ENCODE results near the gene PHF19.

PHF19 gene

DNA sequence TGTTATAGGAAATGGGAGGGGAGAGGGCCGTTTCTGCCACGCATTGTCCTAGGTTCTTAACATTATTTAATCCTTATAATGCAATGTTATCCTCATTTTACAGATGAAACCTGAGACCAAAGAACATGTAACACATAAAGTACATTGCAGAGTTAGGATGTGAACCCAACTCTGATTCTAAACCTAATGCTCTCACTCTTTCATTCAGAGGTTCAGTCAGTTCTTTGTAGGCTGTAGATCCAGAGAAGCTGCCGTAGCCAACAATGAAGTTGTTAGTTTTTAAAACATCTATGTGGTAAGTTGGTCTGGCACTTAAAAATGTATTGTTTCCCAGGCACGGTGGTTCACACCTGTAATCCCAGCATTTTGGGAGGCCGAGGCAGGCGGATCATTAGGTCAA is 23.8 kb downstream of the PHF19 start:
- H3K36me3 ChIP-seq (ENCODE audit: low read length) = no peaks in the 10 kb centered on the region
- peaks cover 24% of the 10 kb centered on the region; the same call in 1 of the 2 replicates for H3F3A ChIP-seq (ENCODE audit: insufficient read depth)
- no peaks in the 10 kb centered on the region for H3K79me2 ChIP-seq (ENCODE audit: insufficient read depth, low read length)
- no peak overlapping the region for H3K4me3 ChIP-seq (ENCODE audit: insufficient read depth, low read length, poor library complexity, severe bottlenecking)
- no peaks in the 10 kb centered on the region for H3K9me3 ChIP-seq (ENCODE audit: insufficient read depth, low read length)
- no peak overlapping the region for H3K27ac ChIP-seq (ENCODE audit: low read depth, low read length)
- H3K27me3 ChIP-seq (ENCODE audit: low read length) = no peaks in the 10 kb centered on the region
- TF ChIP-seq EZH2phosphoT487 (conservative IDR thresholded peaks at IDR 0.05; ENCODE audit: low read length) = no peak
- H3K9me2 ChIP-seq (replicated peaks; ENCODE audit: insufficient read depth, low read length) = no peaks in the 10 kb centered on the region
- no peak overlapping the region for H3K4me2 ChIP-seq (ENCODE audit: low read depth, low read length, poor library complexity, severe bottlenecking)
- H4K20me1 ChIP-seq (ENCODE audit: low read depth, low read length) = no peaks in the 10 kb centered on the region
- no peak overlapping the region for H3K9ac ChIP-seq (ENCODE audit: low read length)
- no peak overlapping the region for H2AFZ ChIP-seq (ENCODE audit: low read depth, low read length, severe bottlenecking)

DNA sequence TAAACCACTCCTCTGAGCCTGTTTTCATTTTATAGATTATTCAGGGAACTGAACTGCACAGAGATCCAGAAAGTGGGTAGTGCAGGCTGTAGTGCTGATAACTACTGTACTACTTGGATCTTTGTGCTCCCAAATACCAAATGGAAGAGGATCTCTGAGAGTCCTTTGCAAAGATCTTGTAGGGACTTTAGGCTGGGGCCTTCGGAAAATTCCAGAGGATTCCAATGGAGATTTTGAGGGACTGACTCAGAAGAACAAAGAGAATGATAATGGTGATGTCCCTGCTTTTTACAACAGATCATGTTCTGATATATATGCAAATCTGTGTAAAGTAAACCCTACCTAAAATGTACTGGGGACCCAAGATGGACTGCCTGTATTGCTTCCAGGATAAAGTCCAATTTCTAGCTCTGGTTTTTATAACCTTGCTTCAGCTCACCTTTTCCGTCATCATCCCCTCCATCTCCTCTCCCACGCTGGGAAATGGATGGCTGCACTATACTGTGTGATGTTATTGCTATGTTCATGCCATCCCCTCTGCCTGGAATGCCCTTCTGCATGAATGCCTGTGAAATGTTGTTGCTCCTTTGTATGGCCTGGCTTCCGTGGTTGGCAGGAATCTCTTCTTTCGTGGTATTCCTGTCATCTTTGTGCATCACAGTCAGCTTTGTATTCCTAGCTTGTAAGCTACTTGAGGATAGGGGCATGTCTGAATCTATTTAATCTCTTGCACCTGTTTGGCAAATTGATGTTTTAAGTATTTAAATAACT is 24.6 kb downstream of the PHF19 start:
- H3K9me3 ChIP-seq (ENCODE audit: insufficient read depth, low read length) = no peaks in the 10 kb centered on the region
- H2AFZ ChIP-seq (ENCODE audit: low read depth, low read length, severe bottlenecking) = no peak overlapping the region
- no peak overlapping the region for H3K9ac ChIP-seq (ENCODE audit: low read length)
- no peaks in the 10 kb centered on the region for H3K9me2 ChIP-seq (replicated peaks; ENCODE audit: insufficient read depth, low read length)
- no peaks in the 10 kb centered on the region for H3K36me3 ChIP-seq (ENCODE audit: low read length)
- no peaks in the 10 kb centered on the region for H3K27me3 ChIP-seq (ENCODE audit: low read length)
- H3K27ac ChIP-seq (ENCODE audit: low read depth, low read length) = no peak overlapping the region
- TF ChIP-seq EZH2phosphoT487 (conservative IDR thresholded peaks at IDR 0.05; ENCODE audit: low read length) = no peak
- TF ChIP-seq, protein P1, sequence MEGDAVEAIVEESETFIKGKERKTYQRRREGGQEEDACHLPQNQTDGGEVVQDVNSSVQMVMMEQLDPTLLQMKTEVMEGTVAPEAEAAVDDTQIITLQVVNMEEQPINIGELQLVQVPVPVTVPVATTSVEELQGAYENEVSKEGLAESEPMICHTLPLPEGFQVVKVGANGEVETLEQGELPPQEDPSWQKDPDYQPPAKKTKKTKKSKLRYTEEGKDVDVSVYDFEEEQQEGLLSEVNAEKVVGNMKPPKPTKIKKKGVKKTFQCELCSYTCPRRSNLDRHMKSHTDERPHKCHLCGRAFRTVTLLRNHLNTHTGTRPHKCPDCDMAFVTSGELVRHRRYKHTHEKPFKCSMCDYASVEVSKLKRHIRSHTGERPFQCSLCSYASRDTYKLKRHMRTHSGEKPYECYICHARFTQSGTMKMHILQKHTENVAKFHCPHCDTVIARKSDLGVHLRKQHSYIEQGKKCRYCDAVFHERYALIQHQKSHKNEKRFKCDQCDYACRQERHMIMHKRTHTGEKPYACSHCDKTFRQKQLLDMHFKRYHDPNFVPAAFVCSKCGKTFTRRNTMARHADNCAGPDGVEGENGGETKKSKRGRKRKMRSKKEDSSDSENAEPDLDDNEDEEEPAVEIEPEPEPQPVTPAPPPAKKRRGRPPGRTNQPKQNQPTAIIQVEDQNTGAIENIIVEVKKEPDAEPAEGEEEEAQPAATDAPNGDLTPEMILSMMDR (IDR thresholded peaks at IDR 0.05; ENCODE audit: insufficient read depth, low read length, poor library complexity, severe bottlenecking) = no peak
- no peaks in the 10 kb centered on the region for H4K20me1 ChIP-seq (ENCODE audit: low read depth, low read length)
- H3K4me2 ChIP-seq (ENCODE audit: low read depth, low read length, poor library complexity, severe bottlenecking) = no peak overlapping the region
- no peak overlapping the region for H3K4me3 ChIP-seq (ENCODE audit: insufficient read depth, low read length, poor library complexity, severe bottlenecking)
- peaks cover 24% of the 10 kb centered on the region; the same call in 1 of the 2 replicates for H3F3A ChIP-seq (ENCODE audit: insufficient read depth)
- no peaks in the 10 kb centered on the region for H3K79me2 ChIP-seq (ENCODE audit: insufficient read depth, low read length)

DNA sequence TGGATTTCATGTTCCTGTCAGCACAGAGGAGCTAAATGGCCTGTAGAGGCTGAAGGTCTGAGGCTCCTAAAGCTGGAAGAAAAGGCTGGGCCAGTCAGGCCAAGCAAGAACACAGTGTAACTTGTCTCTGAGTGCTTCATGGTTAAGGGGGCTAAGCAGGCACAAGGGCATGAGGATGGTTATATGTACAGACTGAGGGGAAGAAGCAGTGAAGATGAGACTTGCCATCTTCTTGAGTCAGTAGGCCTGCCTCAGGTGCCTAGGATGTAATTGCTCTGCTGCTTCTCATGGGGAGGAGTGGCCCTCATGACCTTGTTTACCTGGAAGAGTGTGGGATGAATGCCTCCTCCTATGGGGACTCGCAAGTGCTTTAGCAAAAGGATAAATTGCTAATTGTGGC is 25.5 kb downstream of the PHF19 start:
- Histone ChIP-seq H3K9me3 (ENCODE audit: insufficient read depth, low read length) (no peaks in the 10 kb centered on the region), H3K9ac (ENCODE audit: low read length) (no peak overlapping the region), H3K4me3 (ENCODE audit: insufficient read depth, low read length, poor library complexity, severe bottlenecking) (no peak overlapping the region), H3K4me2 (ENCODE audit: low read depth, low read length, poor library complexity, severe bottlenecking) (no peak overlapping the region), H3K9me2 (replicated peaks; ENCODE audit: insufficient read depth, low read length) (no peaks in the 10 kb centered on the region), H3K36me3 (ENCODE audit: low read length) (no peaks in the 10 kb centered on the region), H3F3A (ENCODE audit: insufficient read depth) (peaks cover 24% of the 10 kb centered on the region; the same call in 1 of the 2 replicates), H2AFZ (ENCODE audit: low read depth, low read length, severe bottlenecking) (no peak overlapping the region), H3K79me2 (ENCODE audit: insufficient read depth, low read length) (no peaks in the 10 kb centered on the region), H3K27ac (ENCODE audit: low read depth, low read length) (no peak overlapping the region), H4K20me1 (ENCODE audit: low read depth, low read length) (no peaks in the 10 kb centered on the region), H3K27me3 (ENCODE audit: low read length) (no peaks in the 10 kb centered on the region)
- TF ChIP-seq, protein P1 (IDR thresholded peaks at IDR 0.05; ENCODE audit: insufficient read depth, low read length, poor library complexity, severe bottlenecking) = no peak
- no peak for TF ChIP-seq EZH2phosphoT487 (conservative IDR thresholded peaks at IDR 0.05; ENCODE audit: low read length)

DNA sequence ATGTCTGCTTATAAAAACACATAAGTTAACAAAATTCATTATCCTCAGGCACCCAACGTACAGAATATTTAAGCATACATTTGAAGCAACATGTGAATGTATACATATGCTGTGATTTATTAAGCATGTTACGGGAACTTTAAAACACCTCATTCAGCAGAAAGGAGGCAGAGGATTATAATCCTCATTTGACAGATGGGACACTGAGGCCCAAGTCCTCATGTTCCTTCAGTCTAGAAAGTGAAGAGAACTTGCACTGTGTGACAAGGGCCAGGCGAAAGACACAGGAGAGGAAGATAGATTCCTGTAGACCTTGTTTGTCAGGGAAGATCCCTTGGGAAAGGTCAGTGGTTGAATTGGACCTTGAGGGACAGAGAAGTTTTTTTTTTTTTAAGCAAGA is 26.7 kb downstream of the PHF19 start:
- Histone ChIP-seq H3K4me3 (ENCODE audit: insufficient read depth, low read length, poor library complexity, severe bottlenecking) (no peak overlapping the region), H2AFZ (ENCODE audit: low read depth, low read length, severe bottlenecking) (no peak overlapping the region), H3F3A (ENCODE audit: insufficient read depth) (peaks cover 23% of the 10 kb centered on the region; the same call in 1 of the 2 replicates), H3K9me2 (replicated peaks; ENCODE audit: insufficient read depth, low read length) (no peaks in the 10 kb centered on the region), H3K36me3 (ENCODE audit: low read length) (no peaks in the 10 kb centered on the region), H3K4me2 (ENCODE audit: low read depth, low read length, poor library complexity, severe bottlenecking) (no peak overlapping the region), H4K20me1 (ENCODE audit: low read depth, low read length) (no peaks in the 10 kb centered on the region), H3K9ac (ENCODE audit: low read length) (no peak overlapping the region), H3K9me3 (ENCODE audit: insufficient read depth, low read length) (no peaks in the 10 kb centered on the region), H3K27ac (ENCODE audit: low read depth, low read length) (no peak overlapping the region), H3K27me3 (ENCODE audit: low read length) (no peaks in the 10 kb centered on the region), H3K79me2 (ENCODE audit: insufficient read depth, low read length) (no peaks in the 10 kb centered on the region)
- TF ChIP-seq, protein P1 (IDR thresholded peaks at IDR 0.05; ENCODE audit: insufficient read depth, low read length, poor library complexity, severe bottlenecking) = no peak
- TF ChIP-seq EZH2phosphoT487 (conservative IDR thresholded peaks at IDR 0.05; ENCODE audit: low read length) = no peak

Measured in SU-DHL-6 (cell line).